CD4-positive, alpha-beta T cell (primary cell): ENCODE results near the gene GAS2L1. TPM values are rescaled to one million over a fixed set of nuclear protein-coding genes. Genes with fewer than 3 reads are reported as not detected.

Source experiments
- ATAC-seq: fragments of 200-7000 bp; cut with Tn5 transposase; one replicate; pipeline ENCODE4 v1.10.0; 2022; ENCODE audit warnings: mild to moderate bottlenecking; ENCODE audit not compliant: poor library complexity
- CTCF ChIA-PET: fragments of 350-600 bp; sonication (Branson Sonifier 250); formaldehyde crosslinking; loops from one replicate; lab custom pipeline; 2021; ENCODE audit warnings: antibody characterized with exemption, inconsistent platforms; lab: Charles Lee
- POLR2A ChIA-PET: fragments of 350-600 bp; sonication (Branson Sonifier 250); formaldehyde crosslinking; loops from one replicate; lab custom pipeline; 2021; ENCODE audit warnings: antibody characterized with exemption, inconsistent platforms; lab: Charles Lee
- DNase-seq, 14 experiments: peaks; one replicate each; pipeline ENCODE4 v3.0.0-alpha.2; 2013 to 2020; ENCODE audit warnings: mixed read lengths in 2 of 14
- H3K27ac ChIP-seq, 2 donors: one replicate each; pipeline versions ENCODE4 v1.5.1 to v1.7.0; 2013; ENCODE audit warnings: low read length in 2 of 2, low read depth in 1 of 2, mild to moderate bottlenecking in 1 of 2
- H3K27me3 ChIP-seq, 2 experiments: 1 replicate in 1 of 2; 2 replicates in 1 of 2; pipeline versions ENCODE4 v1.6.1 to v1.7.0; 2013; ENCODE audit warnings: low read length in 2 of 2, control low read depth in 1 of 2, mild to moderate bottlenecking in 1 of 2, moderate library complexity in 1 of 2; ENCODE audit not compliant: insufficient read depth in 2 of 2, control insufficient read depth in 1 of 2
- H3K36me3 ChIP-seq: one replicate; pipeline ENCODE4 v1.6.1; 2013; ENCODE audit warnings: low read length, control low read depth; ENCODE audit not compliant: insufficient read depth
- H3K4me1 ChIP-seq: one replicate; pipeline ENCODE4 v1.6.1; 2013; ENCODE audit warnings: low read length, control low read depth; ENCODE audit not compliant: insufficient read depth
- H3K4me3 ChIP-seq: one replicate; pipeline ENCODE4 v1.5.1; 2013; ENCODE audit warnings: mild to moderate bottlenecking, low read length, moderate library complexity
- H3K9me3 ChIP-seq, 2 experiments: 1 replicate in 1 of 2; 2 replicates in 1 of 2; pipeline versions ENCODE4 v1.6.1 to v1.7.0; 2013; ENCODE audit warnings: low read length in 2 of 2, mild to moderate bottlenecking in 2 of 2, control low read depth in 1 of 2, moderate library complexity in 1 of 2; ENCODE audit not compliant: control insufficient read depth in 1 of 2, insufficient read depth in 1 of 2
- H3K27ac Mint-ChIP-seq: one replicate; pipeline ENCODE4 v1.8.0; 2020; ENCODE audit warnings: mixed read lengths
- H3K27me3 Mint-ChIP-seq: one replicate; pipeline ENCODE4 v1.8.0; 2021; ENCODE audit warnings: mixed read lengths
- H3K36me3 Mint-ChIP-seq: one replicate; pipeline ENCODE4 v1.8.0; 2021; ENCODE audit warnings: low read depth, mixed read lengths
- H3K4me1 Mint-ChIP-seq: one replicate; pipeline ENCODE4 v1.8.0; 2021; ENCODE audit warnings: low read depth, mixed read lengths
- H3K4me3 Mint-ChIP-seq: one replicate; pipeline ENCODE4 v1.8.0; 2020; ENCODE audit warnings: mild to moderate bottlenecking, mixed read lengths
- H3K9me3 Mint-ChIP-seq: one replicate; pipeline ENCODE4 v1.8.0; 2020; ENCODE audit warnings: mixed read lengths
- intact Hi-C, 2 experiments: fragments of 100-400 bp; cut with DNase I in 1 of 2; cut with micrococcal nuclease in 1 of 2; formaldehyde crosslinking; loops; one replicate each; pipeline versions ENCODE4 v1.15.1 to v1.9.0; 2023 to 2025; cut with DNase I, micrococcal nuclease
- total RNA-seq, 174 experiments: library from RNA in 2 of 174; stranded (reverse) in 2 of 174; gene quantifications; one replicate each; pipeline ENCODE4 v1.2.3 and lab custom pipeline; 2021 to 2026
- TF ChIP-seq, protein P1 (sequence below): fragments of 200-600 bp; IDR thresholded peaks from one replicate; pipeline ENCODE4 v1.8.0; 2022; ENCODE audit warnings: antibody characterized with exemption, mild to moderate bottlenecking

GAS2L1 gene
- total RNA-seq, 2 experiments from 2014 or later: 0.28 to 0.77 TPM

- ChIA-PET CTCF (no interaction called here), POLR2A (no interaction called here)
- intact Hi-C loops: no loop called here
- H3K4me1 Mint-ChIP-seq: no peaks in the 10 kb centered on the region
- no peak overlapping the region for H3K4me3 Mint-ChIP-seq
- no peak overlapping the region for H3K27ac ChIP-seq
- H3K36me3 ChIP-seq: peaks cover 3% of the 10 kb centered on the region
- H3K27ac Mint-ChIP-seq: no peak overlapping the region
- H3K4me3 ChIP-seq: no peak overlapping the region
- no peak for ATAC-seq
- H3K4me1 ChIP-seq: no peaks in the 10 kb centered on the region
- no peaks in the 10 kb centered on the region for H3K9me3 Mint-ChIP-seq
- DNase-seq: no peak
- H3K27me3 ChIP-seq: no peaks in the 10 kb centered on the region
- H3K36me3 Mint-ChIP-seq: no peaks in the 10 kb centered on the region
- TF ChIP-seq, protein P1, sequence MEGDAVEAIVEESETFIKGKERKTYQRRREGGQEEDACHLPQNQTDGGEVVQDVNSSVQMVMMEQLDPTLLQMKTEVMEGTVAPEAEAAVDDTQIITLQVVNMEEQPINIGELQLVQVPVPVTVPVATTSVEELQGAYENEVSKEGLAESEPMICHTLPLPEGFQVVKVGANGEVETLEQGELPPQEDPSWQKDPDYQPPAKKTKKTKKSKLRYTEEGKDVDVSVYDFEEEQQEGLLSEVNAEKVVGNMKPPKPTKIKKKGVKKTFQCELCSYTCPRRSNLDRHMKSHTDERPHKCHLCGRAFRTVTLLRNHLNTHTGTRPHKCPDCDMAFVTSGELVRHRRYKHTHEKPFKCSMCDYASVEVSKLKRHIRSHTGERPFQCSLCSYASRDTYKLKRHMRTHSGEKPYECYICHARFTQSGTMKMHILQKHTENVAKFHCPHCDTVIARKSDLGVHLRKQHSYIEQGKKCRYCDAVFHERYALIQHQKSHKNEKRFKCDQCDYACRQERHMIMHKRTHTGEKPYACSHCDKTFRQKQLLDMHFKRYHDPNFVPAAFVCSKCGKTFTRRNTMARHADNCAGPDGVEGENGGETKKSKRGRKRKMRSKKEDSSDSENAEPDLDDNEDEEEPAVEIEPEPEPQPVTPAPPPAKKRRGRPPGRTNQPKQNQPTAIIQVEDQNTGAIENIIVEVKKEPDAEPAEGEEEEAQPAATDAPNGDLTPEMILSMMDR: no peak
- H3K27me3 Mint-ChIP-seq: no peaks in the 10 kb centered on the region
- peaks cover 0 to under 1% of the 10 kb centered on the region in 2 experiments for H3K9me3 ChIP-seq
Measured at GRCh38 chr22:29259253-29259899, 47.1 kb upstream of the GAS2L1 start.

GRCh38 chr22:29260031-29260560 is 46.4 kb upstream of the GAS2L1 start:
- intact Hi-C loops: loop anchor here in 1 of 2 experiments (10.0 kb wide), 2 partner anchors 295 to 1335 kb away; partner anchors contain the start of gene THOC5
- H3K4me3 Mint-ChIP-seq: no peak overlapping the region

DNA sequence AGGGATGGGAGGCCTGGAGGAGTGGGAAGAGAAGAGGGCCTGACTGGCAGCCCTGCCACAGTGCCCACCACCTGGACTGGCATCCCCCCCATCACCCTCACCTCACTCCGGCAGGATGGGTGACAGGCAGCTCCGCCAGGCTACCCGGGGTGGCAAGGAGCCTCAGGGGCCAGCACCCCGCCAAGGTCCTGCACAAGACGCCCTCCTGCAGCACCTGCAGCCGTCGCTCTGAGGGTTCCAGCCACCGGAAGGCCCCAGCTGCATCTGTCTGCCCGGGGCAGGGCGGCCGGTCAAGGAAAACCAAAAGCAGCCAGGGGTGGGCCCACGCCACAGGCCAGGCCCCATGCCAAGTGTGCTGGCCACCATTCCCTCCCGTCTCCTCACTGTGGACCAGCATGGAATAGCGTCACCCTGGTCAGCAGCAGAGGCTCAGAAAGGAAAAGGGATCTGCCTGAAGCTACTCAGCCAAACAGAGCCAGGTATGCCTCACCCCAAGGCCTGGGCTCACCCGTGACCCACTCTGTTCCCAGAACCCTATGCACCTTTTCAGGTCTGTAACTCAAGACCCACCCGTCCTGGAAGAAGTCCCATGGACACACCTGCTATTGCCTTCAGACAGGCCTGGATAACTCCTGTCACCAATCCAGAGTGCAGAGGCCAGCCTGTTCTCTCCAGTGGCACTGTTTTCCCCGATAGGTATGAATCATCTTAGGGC is 45.7 kb upstream of the GAS2L1 start:
- intact Hi-C loops: loop anchor here in 1 of 2 experiments (10.0 kb wide), 2 partner anchors 294 to 1336 kb away; partner anchors contain the start of gene THOC5

More at GRCh38 chr22:29260031-29260560, 46.4 kb upstream of the GAS2L1 start:
- no peaks in the 10 kb centered on the region for H3K9me3 Mint-ChIP-seq
- no peak for ATAC-seq
- CTCF ChIA-PET: no interaction called here
- no peak for DNase-seq
- no peaks in the 10 kb centered on the region for H3K9me3 ChIP-seq
- H3K27ac Mint-ChIP-seq: no peak overlapping the region
- no peaks in the 10 kb centered on the region for H3K27me3 ChIP-seq
- no peak overlapping the region for H3K4me3 ChIP-seq
- TF ChIP-seq, protein P1: no peak
- no peaks in the 10 kb centered on the region for H3K36me3 Mint-ChIP-seq
- POLR2A ChIA-PET: no interaction called here
- H3K27me3 Mint-ChIP-seq: no peaks in the 10 kb centered on the region
- H3K27ac ChIP-seq: no peak overlapping the region
- peaks cover 6% of the 10 kb centered on the region for H3K36me3 ChIP-seq
- H3K4me1 Mint-ChIP-seq: no peaks in the 10 kb centered on the region
- no peaks in the 10 kb centered on the region for H3K4me1 ChIP-seq

More for the DNA sequence above, 45.7 kb upstream of the GAS2L1 start:
- no peak for ATAC-seq
- H3K36me3 Mint-ChIP-seq: no peaks in the 10 kb centered on the region
- ChIA-PET CTCF (no interaction called here), POLR2A (no interaction called here)
- Histone ChIP-seq H3K4me1 (no peaks in the 10 kb centered on the region), H3K4me3 (no peak overlapping the region), H3K27me3 (no peaks in the 10 kb centered on the region), H3K36me3 (peaks cover 9% of the 10 kb centered on the region), H3K27ac (no peak overlapping the region), H3K9me3 (no peaks in the 10 kb centered on the region)
- TF ChIP-seq, protein P1: no peak
- no peaks in the 10 kb centered on the region for H3K27me3 Mint-ChIP-seq
- no peak for DNase-seq
- no peaks in the 10 kb centered on the region for H3K9me3 Mint-ChIP-seq
- H3K27ac Mint-ChIP-seq: no peak overlapping the region
- no peak overlapping the region for H3K4me3 Mint-ChIP-seq
- H3K4me1 Mint-ChIP-seq: no peaks in the 10 kb centered on the region
